H1 (cell line): ENCODE results near the gene RNF175. TPM values are rescaled to one million over a fixed set of nuclear protein-coding genes. Genes with fewer than 3 reads are reported as not detected.

Experiments
- CTCF ChIA-PET: fragments of 300-600 bp; sonication (Branson Sonifier 250); formaldehyde crosslinking; loops from one replicate; lab custom pipeline; 2021; ENCODE audit not compliant: partially characterized antibody; lab: Charles Lee
- POLR2A ChIA-PET: fragments of 300-600 bp; sonication (Branson Sonifier 250); formaldehyde crosslinking; loops from one replicate; lab custom pipeline; 2021; ENCODE audit warnings: inconsistent platforms; ENCODE audit not compliant: partially characterized antibody; lab: Charles Lee
- DNase-seq, 2 experiments: peaks; one replicate each; pipeline versions ENCODE4 v3.0.0 to v3.0.0-alpha.2; 2010 to 2022; ENCODE audit warnings: low spot score in 2 of 2, low read depth in 1 of 2, mixed read lengths in 1 of 2
- FAIRE-seq: peaks from 2 replicates; lab custom pipeline; 2011; peaks lifted over from hg19 to GRCh38; lab: Jason Lieb, UNC
- H2AFZ ChIP-seq: 2 replicates; pipeline ENCODE4 v1.8.1; 2012; ENCODE audit warnings: low read length, inconsistent platforms
- H2AK5ac ChIP-seq: 2 replicates; pipeline ENCODE4 v1.6.1; 2013; ENCODE audit warnings: low read depth, low read length
- H2BK120ac ChIP-seq: replicated peaks from 2 replicates; pipeline ENCODE3; 2013; ENCODE audit warnings: low read depth, low read length, inconsistent platforms
- H2BK12ac ChIP-seq: 2 replicates; pipeline ENCODE4 v1.6.1; 2013; ENCODE audit warnings: low read depth, low read length
- H2BK15ac ChIP-seq: 2 replicates; pipeline ENCODE4 v1.6.1; 2013; ENCODE audit warnings: low read length
- H2BK20ac ChIP-seq: 2 replicates; pipeline ENCODE4 v1.6.1; 2013; ENCODE audit warnings: low read length
- H2BK5ac ChIP-seq: 2 replicates; pipeline ENCODE4 v1.6.1; 2013; ENCODE audit warnings: low read depth, low read length
- H3K14ac ChIP-seq: 2 replicates; pipeline ENCODE4 v1.6.1; 2013; ENCODE audit warnings: inconsistent platforms; ENCODE audit not compliant: insufficient read length
- H3K18ac ChIP-seq: 2 replicates; pipeline ENCODE4 v1.6.1; 2013; ENCODE audit warnings: low read length; ENCODE audit errors: extremely low read depth
- H3K23ac ChIP-seq: 2 replicates; pipeline ENCODE4 v1.6.1; 2013; ENCODE audit warnings: inconsistent platforms; ENCODE audit not compliant: insufficient read length
- H3K23me2 ChIP-seq: 2 replicates; pipeline ENCODE4 v1.6.1; 2013; ENCODE audit warnings: low read depth, low read length
- H3K27ac ChIP-seq: 2 replicates; pipeline ENCODE4 v1.6.1; 2011; ENCODE audit warnings: low read depth, low read length, inconsistent platforms
- H3K27me3 ChIP-seq, 4 experiments: replicated peaks in 1 of 4; 1 replicate in 1 of 4; 2 replicates in 3 of 4; pipeline versions ENCODE4 v1.6.1 to v1.8.1; 2011 to 2013; ENCODE audit warnings: low read length in 3 of 4, mild to moderate bottlenecking in 3 of 4, inconsistent platforms in 2 of 4, mixed read lengths in 2 of 4, moderate library complexity in 1 of 4; ENCODE audit not compliant: control insufficient read depth in 3 of 4, insufficient read depth in 3 of 4; ENCODE audit errors: extremely low read depth in 1 of 4
- H3K36me3 ChIP-seq, 4 experiments: 2 replicates each; pipeline versions ENCODE4 v1.6.1 to v1.8.1; 2011 to 2013; ENCODE audit warnings: mild to moderate bottlenecking in 4 of 4, low read length in 3 of 4, moderate library complexity in 2 of 4, control low read depth in 1 of 4, inconsistent platforms in 1 of 4; ENCODE audit not compliant: insufficient read depth in 4 of 4, control insufficient read depth in 2 of 4
- H3K4ac ChIP-seq: replicated peaks from 2 replicates; pipeline ENCODE3; 2013; ENCODE audit warnings: low read length, low read depth, mixed read lengths, inconsistent platforms; ENCODE audit not compliant: insufficient read length
- H3K4me1 ChIP-seq, 4 experiments: replicated peaks in 1 of 4; 1 replicate in 1 of 4; 2 replicates in 3 of 4; pipeline versions ENCODE4 v1.6.1 to v1.8.1; 2011 to 2013; ENCODE audit warnings: low read length in 3 of 4, inconsistent platforms in 2 of 4, mixed read lengths in 1 of 4; ENCODE audit not compliant: insufficient read depth in 4 of 4, control insufficient read depth in 3 of 4
- H3K4me2 ChIP-seq, 2 experiments: 2 replicates each; pipeline versions ENCODE4 v1.6.1 to v1.8.1; 2011 to 2013; ENCODE audit warnings: low read depth in 2 of 2, low read length in 2 of 2, control low read depth in 1 of 2, inconsistent platforms in 1 of 2, mild to moderate bottlenecking in 1 of 2; ENCODE audit not compliant: insufficient read depth in 1 of 2
- H3K4me3 ChIP-seq, 4 experiments: fragments of 200-600, 300-600 bp in 1 of 4; sonication (generic), shearing (Covaris generic), sonication (Bioruptor Twin) in 1 of 4; 2 replicates each; pipeline versions ENCODE4 v1.5.1 to v1.8.1; 2011 to 2016; ENCODE audit warnings: low read length in 4 of 4, low read depth in 3 of 4, control low read depth in 2 of 4, inconsistent platforms in 2 of 4, mild to moderate bottlenecking in 2 of 4, mixed read lengths in 1 of 4, moderate library complexity in 1 of 4; ENCODE audit not compliant: insufficient read depth in 2 of 4; ENCODE audit errors: extremely low read depth in 1 of 4
- H3K56ac ChIP-seq: replicated peaks from 2 replicates; pipeline ENCODE3; 2013; ENCODE audit warnings: low read depth, mild to moderate bottlenecking, mixed read lengths, low read length, inconsistent platforms; ENCODE audit not compliant: insufficient read length
- H3K79me1 ChIP-seq: 2 replicates; pipeline ENCODE4 v1.6.1; 2013; ENCODE audit warnings: low read depth, low read length, control low read depth
- H3K79me2 ChIP-seq, 2 experiments: 2 replicates each; pipeline versions ENCODE4 v1.6.1 to v1.8.1; 2012 to 2013; ENCODE audit warnings: low read length in 2 of 2, mild to moderate bottlenecking in 2 of 2, inconsistent platforms in 1 of 2; ENCODE audit not compliant: insufficient read depth in 2 of 2, control insufficient read depth in 1 of 2
- H3K9ac ChIP-seq, 4 experiments: replicated peaks in 1 of 4; 1 replicate in 1 of 4; 2 replicates in 3 of 4; pipeline versions ENCODE4 v1.6.1 to v1.8.1; 2011 to 2013; ENCODE audit warnings: low read depth in 3 of 4, low read length in 3 of 4, control low read depth in 2 of 4, mild to moderate bottlenecking in 2 of 4, moderate library complexity in 2 of 4, inconsistent platforms in 1 of 4; ENCODE audit errors: extremely low read depth in 1 of 4
- H3K9me3 ChIP-seq, 2 experiments: 2 replicates each; pipeline versions ENCODE4 v1.6.1 to v1.8.1; 2012 to 2013; ENCODE audit warnings: mild to moderate bottlenecking in 2 of 2, moderate library complexity in 2 of 2, control low read depth in 1 of 2, inconsistent platforms in 1 of 2, low read depth in 1 of 2, low read length in 1 of 2, mixed read lengths in 1 of 2; ENCODE audit not compliant: insufficient read depth in 2 of 2
- H4K20me1 ChIP-seq, 2 experiments: replicated peaks in 1 of 2; 2 replicates each; pipeline versions ENCODE3 to v1.8.1; 2011 to 2013; ENCODE audit warnings: inconsistent platforms in 2 of 2, low read length in 2 of 2, mild to moderate bottlenecking in 1 of 2; ENCODE audit not compliant: insufficient read depth in 2 of 2, control insufficient read depth in 1 of 2
- H4K5ac ChIP-seq: 2 replicates; pipeline ENCODE4 v1.6.1; 2013; ENCODE audit warnings: low read length, low read depth, mixed read lengths, inconsistent platforms; ENCODE audit not compliant: insufficient read length
- H4K8ac ChIP-seq: 2 replicates; pipeline ENCODE4 v1.8.0; 2013; ENCODE audit warnings: mild to moderate bottlenecking, moderate library complexity, low read length, inconsistent platforms; ENCODE audit not compliant: insufficient read depth; ENCODE audit errors: extremely low read depth
- H4K91ac ChIP-seq: replicated peaks from 2 replicates; pipeline ENCODE3; 2013; ENCODE audit warnings: low read length, mixed read lengths, inconsistent platforms; ENCODE audit not compliant: insufficient read length
- EGR1 ChIP-seq: IDR thresholded peaks from 2 replicates; pipeline ENCODE4 v1.6.1; 2011; ENCODE audit warnings: low read depth, low read length, borderline replicate concordance
- EZH2 ChIP-seq: fragments of 200-600 bp; sonication (generic); IDR thresholded peaks from 2 replicates; pipeline ENCODE4 v1.7.1; 2012; ENCODE audit warnings: low read depth, mild to moderate bottlenecking, moderate library complexity, low read length, inconsistent platforms; ENCODE audit not compliant: severe bottlenecking
- JUN ChIP-seq: IDR thresholded peaks from 2 replicates; pipeline ENCODE4 v1.6.1; 2011; ENCODE audit warnings: low read depth, mild to moderate bottlenecking, improper control_type of control experiment, low read length
- KDM5A ChIP-seq: fragments of 200-600 bp; IDR thresholded peaks from 2 replicates; pipeline ENCODE4 v1.7.1; 2012; ENCODE audit warnings: mild to moderate bottlenecking, low read length, inconsistent platforms, mixed read lengths
- MAFK ChIP-seq: IDR thresholded peaks from 2 replicates; pipeline ENCODE4 v1.6.1; 2012; ENCODE audit warnings: low read depth, mild to moderate bottlenecking, improper control_type of control experiment, low read length
- NANOG ChIP-seq: IDR thresholded peaks from 2 replicates; pipeline ENCODE4 v1.6.1; 2011; ENCODE audit warnings: low read length, low read depth, mild to moderate bottlenecking, inconsistent platforms; ENCODE audit not compliant: insufficient read depth, poor library complexity, severe bottlenecking
- RAD21 ChIP-seq, 2 experiments: IDR thresholded peaks in 1 of 2; conservative IDR thresholded peaks in 1 of 2; 2 replicates each; pipeline ENCODE4 v1.6.1; 2011; ENCODE audit warnings: low read depth in 2 of 2, low read length in 2 of 2, improper control_type of control experiment in 1 of 2, inconsistent platforms in 1 of 2, mild to moderate bottlenecking in 1 of 2, moderate library complexity in 1 of 2
- TAF1 ChIP-seq: IDR thresholded peaks from 2 replicates; pipeline ENCODE4 v1.6.1; 2011; ENCODE audit warnings: mild to moderate bottlenecking, low read depth, low read length
- WGBS, 2 experiments: shearing (Covaris generic) in 1 of 2; methylation state at CpG; one replicate each; pipeline versions ENCODE4 v1.1.6 to v1.1.7; 2013 to 2015; ENCODE audit warnings: low lambda C conversion rate in 2 of 2, mixed read lengths in 2 of 2, inconsistent platforms in 1 of 2, low coverage in 1 of 2, missing lambda C conversion rate in 1 of 2; ENCODE audit not compliant: insufficient replicate concordance in 2 of 2, insufficient coverage in 1 of 2, insufficient read length in 1 of 2; ENCODE audit errors: extremely low coverage in 1 of 2, missing lambda C conversion rate in 1 of 2; 5-methylcytosine and 5-hydroxymethylcytosine counted together
- polyA plus RNA-seq, 7 experiments: library from polyadenylated mRNA; depleted of rRNA in 3 of 7; stranded (reverse) in 5 of 7; unstranded in 2 of 7; fragments of >200 nt in 5 of 7; fragments of 200-250 nt in 2 of 7; gene quantifications; 1 replicate in 5 of 7; 2 replicates in 1 of 7; 4 replicates in 1 of 7; pipeline versions ENCODE4 v1.2.1 to v1.2.3, GENCODE V29; 2011 to 2013; ENCODE audit warnings: missing spikeins in 2 of 7, mixed read lengths in 2 of 7
- total RNA-seq: library from RNA; stranded (reverse); fragmentation: NEBNext Ultra II Directional; extraction: Animal tissue kit (Norgen Biotek cat#: 25700); gene quantifications from 2 replicates; pipeline ENCODE4 v1.2.1, GENCODE V29; 2021
- TF ChIP-seq, protein P1 (sequence below), 3 experiments: IDR thresholded peaks; 1 replicate in 2 of 3; 2 replicates in 1 of 3; pipeline versions ENCODE4 v1.5.1 to v1.6.1; 2011; ENCODE audit warnings: low read length in 3 of 3, mild to moderate bottlenecking in 3 of 3, inconsistent platforms in 2 of 3, low read depth in 1 of 3, moderate library complexity in 1 of 3; ENCODE audit not compliant: insufficient read depth in 1 of 3; ENCODE audit errors: control extremely low read depth in 1 of 3
- TF ChIP-seq, protein P2 (sequence below): IDR thresholded peaks from 2 replicates; pipeline ENCODE4 v1.6.1; 2012; ENCODE audit warnings: inconsistent platforms

Gene RNF175
- total and polyA plus RNA-seq, 2 of the 8 experiments (the other 6 are each of a cell fraction or from before 2014, with no cell fraction given): 7.9 to 9.8 TPM

DNA sequence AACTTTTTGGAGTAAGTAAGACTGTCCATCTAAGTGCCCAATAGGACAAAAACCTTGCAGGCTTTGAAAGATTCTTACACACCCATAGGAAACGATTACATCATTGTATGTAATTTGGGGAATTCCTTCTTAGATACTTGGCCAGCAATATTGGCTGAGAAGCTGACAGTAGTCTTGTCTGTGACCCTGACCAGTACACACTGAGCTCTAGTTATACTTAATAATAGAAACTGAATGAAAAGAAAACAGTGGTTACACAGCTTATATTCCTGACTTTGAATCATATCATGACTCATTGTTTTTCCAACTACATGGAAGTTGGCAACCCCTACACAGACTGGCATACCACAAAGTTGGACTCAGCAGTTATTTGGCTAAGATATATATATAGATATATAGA lies 82.8 kb downstream of the RNF175 start:
- H4K5ac ChIP-seq: no peak overlapping the region
- POLR2A ChIA-PET: no interaction called here
- no peaks in the 10 kb centered on the region for H3K79me2 ChIP-seq
- no peak overlapping the region for H3K23ac ChIP-seq
- no peak overlapping the region for H2BK20ac ChIP-seq
- H3K4me1 ChIP-seq: no peaks in the 10 kb centered on the region
- H3K27me3 ChIP-seq: peaks cover 0 to 5% (median 2%) of the 10 kb centered on the region in 4 experiments; a peak in 4 of 7 replicates
- H3K79me1 ChIP-seq: no peaks in the 10 kb centered on the region
- no peaks in the 10 kb centered on the region for H3K36me3 ChIP-seq
- H3K14ac ChIP-seq: no peak overlapping the region
- H3K4me2 ChIP-seq: no peak overlapping the region
- no peaks in the 10 kb centered on the region; a peak in 1 of 4 replicates for H3K9me3 ChIP-seq
- H3K56ac ChIP-seq: no peak overlapping the region
- H2BK12ac ChIP-seq: no peak overlapping the region
- CTCF ChIA-PET: interaction anchor here (2.4 kb wide), 1 partner anchor 27 kb away, joined by 8 read pairs; no protein-coding TSS in a partner anchor
- H3K23me2 ChIP-seq: no peaks in the 10 kb centered on the region
- H2BK120ac ChIP-seq: no peak overlapping the region
- no peak overlapping the region for H4K8ac ChIP-seq
- no peaks in the 10 kb centered on the region for H4K20me1 ChIP-seq
- no peak overlapping the region for H4K91ac ChIP-seq
- DNase-seq (no peak), FAIRE-seq (no peak)
- H2AFZ ChIP-seq: no peak overlapping the region
- no peak overlapping the region for H2BK5ac ChIP-seq
- H3K27ac ChIP-seq: no peak overlapping the region
- 78% methylated on average over 1 of the region's 1 CpG; no CpG with 5 or more reads in 1 of the 2 experiments for WGBS, 2 experiments
- no peak overlapping the region for H3K18ac ChIP-seq
- H3K4ac ChIP-seq: no peak overlapping the region
- H3K4me3 ChIP-seq: no peak overlapping the region
- H3K9ac ChIP-seq: no peak overlapping the region
- no peak overlapping the region for H2BK15ac ChIP-seq
- H2AK5ac ChIP-seq: no peak overlapping the region
- TF ChIP-seq EGR1 (no peak), MAFK (no peak), NANOG (no peak), EZH2 (no peak), TAF1 (no peak), JUN (no peak), RAD21 (IDR thresholded peaks at IDR 0.05 in 1 of 2, conservative IDR thresholded peaks at IDR 0.05 in 1 of 2; ENCODE audit: low read depth in 2 of 2, low read length in 2 of 2) (no peak), KDM5A (no peak)
- TF ChIP-seq, protein P1, sequence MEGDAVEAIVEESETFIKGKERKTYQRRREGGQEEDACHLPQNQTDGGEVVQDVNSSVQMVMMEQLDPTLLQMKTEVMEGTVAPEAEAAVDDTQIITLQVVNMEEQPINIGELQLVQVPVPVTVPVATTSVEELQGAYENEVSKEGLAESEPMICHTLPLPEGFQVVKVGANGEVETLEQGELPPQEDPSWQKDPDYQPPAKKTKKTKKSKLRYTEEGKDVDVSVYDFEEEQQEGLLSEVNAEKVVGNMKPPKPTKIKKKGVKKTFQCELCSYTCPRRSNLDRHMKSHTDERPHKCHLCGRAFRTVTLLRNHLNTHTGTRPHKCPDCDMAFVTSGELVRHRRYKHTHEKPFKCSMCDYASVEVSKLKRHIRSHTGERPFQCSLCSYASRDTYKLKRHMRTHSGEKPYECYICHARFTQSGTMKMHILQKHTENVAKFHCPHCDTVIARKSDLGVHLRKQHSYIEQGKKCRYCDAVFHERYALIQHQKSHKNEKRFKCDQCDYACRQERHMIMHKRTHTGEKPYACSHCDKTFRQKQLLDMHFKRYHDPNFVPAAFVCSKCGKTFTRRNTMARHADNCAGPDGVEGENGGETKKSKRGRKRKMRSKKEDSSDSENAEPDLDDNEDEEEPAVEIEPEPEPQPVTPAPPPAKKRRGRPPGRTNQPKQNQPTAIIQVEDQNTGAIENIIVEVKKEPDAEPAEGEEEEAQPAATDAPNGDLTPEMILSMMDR (IDR thresholded peaks at IDR 0.05; ENCODE audit: control extremely low read depth in 1 of 3, insufficient read depth in 1 of 3, low read depth in 1 of 3, low read length in 3 of 3): no peak
- TF ChIP-seq, protein P2, sequence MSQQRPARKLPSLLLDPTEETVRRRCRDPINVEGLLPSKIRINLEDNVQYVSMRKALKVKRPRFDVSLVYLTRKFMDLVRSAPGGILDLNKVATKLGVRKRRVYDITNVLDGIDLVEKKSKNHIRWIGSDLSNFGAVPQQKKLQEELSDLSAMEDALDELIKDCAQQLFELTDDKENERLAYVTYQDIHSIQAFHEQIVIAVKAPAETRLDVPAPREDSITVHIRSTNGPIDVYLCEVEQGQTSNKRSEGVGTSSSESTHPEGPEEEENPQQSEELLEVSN: no peak
